Neural progenitor cell (in vitro differentiated cells): ENCODE data around the gene TEAD1. TPM values are rescaled to one million over a fixed set of nuclear protein-coding genes. Genes with fewer than 3 reads are reported as not detected.

Experiments used
- DNase-seq: peaks from one replicate; pipeline ENCODE4 v3.0.0-alpha.2; 2016; ENCODE audit warnings: low spot score
- H2AFZ ChIP-seq: fragments of 200-600 bp; sonication (generic); replicated peaks from 2 replicates; pipeline ENCODE4 v1.6.1; 2016; ENCODE audit warnings: antibody characterized with exemption
- H3F3A ChIP-seq: fragments of 200-600 bp; sonication (generic); 2 replicates; pipeline ENCODE4 v1.6.1; 2016; ENCODE audit warnings: antibody characterized with exemption, low read depth
- H3K27ac ChIP-seq: fragments of 200-600 bp; sonication (generic); 2 replicates; pipeline ENCODE4 v1.5.1; 2016; ENCODE audit warnings: mild to moderate bottlenecking
- H3K27me3 ChIP-seq: fragments of 200-600 bp; sonication (generic); 2 replicates; pipeline ENCODE4 v1.6.1; 2016; ENCODE audit warnings: mild to moderate bottlenecking, moderate library complexity
- H3K36me3 ChIP-seq: fragments of 200-600 bp; sonication (generic); 2 replicates; pipeline ENCODE4 v1.5.1; 2016
- H3K4me1 ChIP-seq: fragments of 200-600 bp; sonication (generic); 2 replicates; pipeline ENCODE4 v1.6.1; 2016; ENCODE audit warnings: mixed run types
- H3K4me2 ChIP-seq: fragments of 200-600 bp; sonication (generic); 2 replicates; pipeline ENCODE4 v1.6.1; 2016
- H3K4me3 ChIP-seq: fragments of 200-600 bp; sonication (generic); 2 replicates; pipeline ENCODE4 v1.5.1; 2016
- H3K79me2 ChIP-seq: fragments of 200-600 bp; sonication (generic); 2 replicates; pipeline ENCODE4 v1.6.1; 2016; ENCODE audit warnings: low read depth
- H3K9ac ChIP-seq: fragments of 200-600 bp; sonication (generic); 2 replicates; pipeline ENCODE4 v1.6.1; 2016
- H3K9me3 ChIP-seq: fragments of 200-600 bp; sonication (generic); 2 replicates; pipeline ENCODE4 v1.5.1; 2016; ENCODE audit warnings: low read depth
- H4K20me1 ChIP-seq: fragments of 200-600 bp; sonication (generic); 2 replicates; pipeline ENCODE4 v1.6.1; 2016; ENCODE audit warnings: low read depth
- H3K27ac Mint-ChIP-seq: 3 replicates; pipeline ENCODE4 v1.8.0; 2021; ENCODE audit warnings: mixed read lengths
- H3K27me3 Mint-ChIP-seq: 2 replicates; pipeline ENCODE4 v1.8.0; 2022; ENCODE audit warnings: low read depth, mild to moderate bottlenecking, inconsistent platforms, moderate library complexity, mixed read lengths; ENCODE audit not compliant: insufficient read depth
- H3K36me3 Mint-ChIP-seq: 3 replicates; pipeline ENCODE4 v1.8.0; 2021; ENCODE audit warnings: mixed read lengths
- H3K4me1 Mint-ChIP-seq: 3 replicates; pipeline ENCODE4 v1.8.0; 2021; ENCODE audit warnings: mixed read lengths
- H3K4me3 Mint-ChIP-seq: 3 replicates; pipeline ENCODE4 v1.8.0; 2021; ENCODE audit warnings: mild to moderate bottlenecking, moderate library complexity, mixed read lengths
- H3K9me3 Mint-ChIP-seq: 3 replicates; pipeline ENCODE4 v1.8.0; 2020; ENCODE audit warnings: mixed read lengths
- EZH2 ChIP-seq: fragments of 200-600 bp; sonication (generic); IDR thresholded peaks from 2 replicates; pipeline ENCODE4 v1.6.1; 2017; ENCODE audit warnings: antibody characterized with exemption, mild to moderate bottlenecking, moderate library complexity
- EZH2phosphoT487 ChIP-seq: fragments of 200-600 bp; sonication (generic); IDR thresholded peaks from 2 replicates; pipeline ENCODE4 v1.6.1; 2017; ENCODE audit warnings: antibody characterized with exemption
- total RNA-seq: library from RNA; depleted of rRNA; stranded (reverse); fragments of >200 nt; gene quantifications from 2 replicates; pipeline ENCODE4 v1.2.3, GENCODE V29; 2015; ENCODE audit warnings: low replicate concordance
- TF ChIP-seq, protein P1 (sequence below): fragments of 200-600 bp; sonication (generic); IDR thresholded peaks from 2 replicates; pipeline ENCODE4 v1.5.1; 2017; ENCODE audit warnings: antibody characterized with exemption, mild to moderate bottlenecking

TEAD1 gene
- total RNA-seq, 1 donor from 2014 or later, result 98.3 TPM

DNA sequence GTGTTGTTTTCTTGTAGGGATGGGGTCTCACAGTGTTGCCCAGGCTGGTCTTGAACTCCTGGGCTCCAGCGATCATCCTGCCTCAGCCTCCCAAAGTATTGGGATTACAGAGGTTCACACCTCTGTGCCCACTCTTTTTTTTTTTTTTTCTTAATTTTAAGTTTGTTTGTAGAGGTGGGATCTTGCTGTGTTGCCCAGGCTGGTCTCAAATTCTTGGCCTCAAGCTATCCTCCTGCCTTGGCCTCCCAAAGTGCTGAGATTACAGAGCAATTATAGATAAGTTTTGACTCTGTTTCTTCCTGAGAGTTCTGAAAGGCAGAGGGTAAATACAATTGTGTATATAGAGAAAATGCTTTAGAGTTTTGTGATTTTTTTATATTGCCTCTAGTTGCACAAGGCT is 160.4 kb downstream of the TEAD1 start:
- H3K27me3 Mint-ChIP-seq, result no peaks in the 10 kb centered on the region
- TF ChIP-seq, protein P1, sequence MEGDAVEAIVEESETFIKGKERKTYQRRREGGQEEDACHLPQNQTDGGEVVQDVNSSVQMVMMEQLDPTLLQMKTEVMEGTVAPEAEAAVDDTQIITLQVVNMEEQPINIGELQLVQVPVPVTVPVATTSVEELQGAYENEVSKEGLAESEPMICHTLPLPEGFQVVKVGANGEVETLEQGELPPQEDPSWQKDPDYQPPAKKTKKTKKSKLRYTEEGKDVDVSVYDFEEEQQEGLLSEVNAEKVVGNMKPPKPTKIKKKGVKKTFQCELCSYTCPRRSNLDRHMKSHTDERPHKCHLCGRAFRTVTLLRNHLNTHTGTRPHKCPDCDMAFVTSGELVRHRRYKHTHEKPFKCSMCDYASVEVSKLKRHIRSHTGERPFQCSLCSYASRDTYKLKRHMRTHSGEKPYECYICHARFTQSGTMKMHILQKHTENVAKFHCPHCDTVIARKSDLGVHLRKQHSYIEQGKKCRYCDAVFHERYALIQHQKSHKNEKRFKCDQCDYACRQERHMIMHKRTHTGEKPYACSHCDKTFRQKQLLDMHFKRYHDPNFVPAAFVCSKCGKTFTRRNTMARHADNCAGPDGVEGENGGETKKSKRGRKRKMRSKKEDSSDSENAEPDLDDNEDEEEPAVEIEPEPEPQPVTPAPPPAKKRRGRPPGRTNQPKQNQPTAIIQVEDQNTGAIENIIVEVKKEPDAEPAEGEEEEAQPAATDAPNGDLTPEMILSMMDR, result no peak
- TF ChIP-seq EZH2 (no peak), EZH2phosphoT487 (no peak)
- H3K9me3 Mint-ChIP-seq, result peaks cover 23% of the 10 kb centered on the region
- Histone ChIP-seq H3K36me3 (no peaks in the 10 kb centered on the region), H3K4me2 (no peak overlapping the region), H3K79me2 (peaks cover 100% of the 10 kb centered on the region), H3K9me3 (no peaks in the 10 kb centered on the region), H3K27ac (no peak overlapping the region), H3K27me3 (no peaks in the 10 kb centered on the region), H4K20me1 (peaks cover 14% of the 10 kb centered on the region), H3K4me3 (no peak overlapping the region), H3K4me1 (peaks cover 18% of the 10 kb centered on the region), H2AFZ (no peak overlapping the region), H3F3A (peaks cover 1% of the 10 kb centered on the region), H3K9ac (no peak overlapping the region)
- no peak overlapping the region for H3K4me3 Mint-ChIP-seq
- DNase-seq, result no peak
- no peak overlapping the region for H3K27ac Mint-ChIP-seq
- H3K4me1 Mint-ChIP-seq, result peaks cover 35% of the 10 kb centered on the region
- peaks cover 32% of the 10 kb centered on the region for H3K36me3 Mint-ChIP-seq

DNA sequence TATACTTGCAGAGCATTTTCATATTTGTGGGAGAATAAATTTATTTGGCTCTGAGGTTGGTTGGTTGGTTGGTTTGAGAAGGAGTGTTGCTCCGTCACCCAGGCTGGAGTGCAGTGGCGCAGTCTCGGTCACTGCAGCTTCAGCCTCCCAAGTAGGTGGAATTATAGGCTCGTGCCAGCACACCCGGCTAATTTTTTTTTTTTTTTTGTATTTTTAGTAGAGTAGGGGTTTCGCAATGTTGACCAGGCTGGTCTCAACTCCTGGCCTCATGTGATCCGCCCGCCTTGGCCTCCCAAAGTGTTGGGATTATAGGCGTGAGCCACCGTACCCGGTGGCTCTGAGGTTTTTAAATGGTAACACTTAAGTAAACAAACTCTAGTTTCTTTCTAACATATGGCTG is 161.1 kb downstream of the TEAD1 start:
- H3K4me1 ChIP-seq, result peaks cover 12% of the 10 kb centered on the region
- Mint-ChIP-seq H3K9me3 (peaks cover 23% of the 10 kb centered on the region), H3K27me3 (no peaks in the 10 kb centered on the region), H3K4me3 (no peak overlapping the region), H3K4me1 (peaks cover 33% of the 10 kb centered on the region), H3K27ac (no peak overlapping the region), H3K36me3 (peaks cover 32% of the 10 kb centered on the region)
- no peak overlapping the region for H3K4me2 ChIP-seq
- peaks cover 98% of the 10 kb centered on the region for H3K79me2 ChIP-seq
- H3K4me3 ChIP-seq, result no peak overlapping the region
- TF ChIP-seq EZH2phosphoT487 (no peak), EZH2 (no peak)
- TF ChIP-seq, protein P1, result no peak
- H3K9ac ChIP-seq, result no peak overlapping the region
- DNase-seq, result no peak
- no peaks in the 10 kb centered on the region for H3K9me3 ChIP-seq
- no peak overlapping the region for H3K27ac ChIP-seq
- peaks cover 11% of the 10 kb centered on the region for H4K20me1 ChIP-seq
- no peaks in the 10 kb centered on the region for H3K27me3 ChIP-seq
- no peak overlapping the region for H2AFZ ChIP-seq
- H3K36me3 ChIP-seq, result no peaks in the 10 kb centered on the region
- H3F3A ChIP-seq, result peaks cover 2% of the 10 kb centered on the region

DNA sequence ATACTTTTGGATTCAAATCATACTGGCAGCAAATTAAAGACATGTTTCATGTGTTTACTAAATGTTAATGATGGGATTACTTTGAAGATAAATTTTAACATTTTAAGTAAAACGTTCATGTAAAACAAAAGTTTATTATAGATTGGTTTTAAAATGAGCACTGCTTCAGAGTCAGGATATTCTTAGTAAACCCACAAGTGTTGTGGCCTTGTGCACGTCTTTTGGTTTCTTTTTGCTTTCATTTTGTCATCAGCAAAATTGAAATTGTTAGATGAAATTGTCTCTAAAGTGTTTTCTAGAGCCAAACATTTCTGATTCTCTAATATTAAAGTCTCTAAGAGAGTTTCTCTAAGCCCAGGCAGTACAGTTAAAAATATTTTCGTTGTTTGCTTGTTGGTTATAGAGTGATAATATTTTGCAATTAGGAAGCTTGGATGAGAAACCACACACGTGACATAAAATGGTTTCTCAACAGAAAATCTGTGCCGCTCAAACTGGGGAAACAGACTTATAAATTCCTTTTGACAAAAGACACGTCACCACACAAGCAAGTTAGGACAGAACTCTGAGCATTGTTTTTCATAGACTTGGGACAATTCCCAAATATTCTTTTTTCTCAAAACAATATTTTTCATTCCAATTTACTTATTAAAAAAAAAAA is 164.4 kb downstream of the TEAD1 start:
- Mint-ChIP-seq H3K27me3 (no peaks in the 10 kb centered on the region), H3K36me3 (peaks cover 30% of the 10 kb centered on the region), H3K27ac (no peak overlapping the region), H3K9me3 (peaks cover 23% of the 10 kb centered on the region), H3K4me1 (peaks cover 45% of the 10 kb centered on the region), H3K4me3 (no peak overlapping the region)
- Histone ChIP-seq H2AFZ (no peak overlapping the region), H4K20me1 (peaks cover 34% of the 10 kb centered on the region), H3K27me3 (no peaks in the 10 kb centered on the region), H3K27ac (no peak overlapping the region), H3K9me3 (no peaks in the 10 kb centered on the region), H3K36me3 (no peaks in the 10 kb centered on the region), H3F3A (peaks cover 34% of the 10 kb centered on the region), H3K9ac (no peak overlapping the region), H3K79me2 (peaks cover 98% of the 10 kb centered on the region), H3K4me3 (no peak overlapping the region), H3K4me1 (peaks cover 33% of the 10 kb centered on the region), H3K4me2 (no peak overlapping the region)
- TF ChIP-seq EZH2phosphoT487, result no peak
- TF ChIP-seq, protein P1, result no peak
- no peak for TF ChIP-seq EZH2
- no peak for DNase-seq
